Astrocyte of the spinal cord (primary cell): Measurements from ENCODE around the gene APOA1.
A peak's percentile ranks its signal among the peaks of the same experiment; 100 is the strongest.

Experiments used
- DNase-seq: peaks from one replicate; pipeline ENCODE4 v3.0.0; 2011; ENCODE audit warnings: low read depth, low spot score
- H3K4me3 ChIP-seq: 2 replicates; pipeline ENCODE4 v1.5.1; 2011; ENCODE audit warnings: low read depth, mild to moderate bottlenecking, low read length, moderate library complexity
- CTCF ChIP-seq: IDR thresholded peaks from 2 replicates; pipeline ENCODE4 v1.5.1; 2012; ENCODE audit warnings: low read depth, mild to moderate bottlenecking, low read length, inconsistent platforms
- in situ Hi-C: cut with HindIII; loops from 2 replicates; pipeline ENCODE4 v1.10.0; 2017; ENCODE audit warnings: low sequenced_read_pairs

The APOA1 gene

GRCh38 chr11:116787786-116788486, 49.5 kb downstream of the APOA1 start, which contains the start of gene ZPR1:
ZPR1 (minus strand) TSS chr11:116788023; CDS start chr11:116787990, 33 bp downstream.
- in situ Hi-C loops: no loop called here
- peak; percentile 72 for DNase-seq
- H3K4me3 ChIP-seq: peak within 1 kb of the TSS; percentile 80
- no peak for TF ChIP-seq CTCF

GRCh38 chr11:116787436-116787785, 50.0 kb downstream of the APOA1 start:
- DNase-seq: no peak
- TF ChIP-seq CTCF: no peak
- in situ Hi-C loops: no loop called here
- H3K4me3 ChIP-seq: peak overlapping the region; percentile 80

GRCh38 chr11:116786966-116787365, 50.5 kb downstream of the APOA1 start:
- no peak for DNase-seq
- in situ Hi-C loops: no loop called here
- no peak for TF ChIP-seq CTCF
- H3K4me3 ChIP-seq: peak overlapping the region; percentile 80

GRCh38 chr11:116786326-116786725, 51.1 kb downstream of the APOA1 start:
- H3K4me3 ChIP-seq: no peak overlapping the region
- TF ChIP-seq CTCF: no peak
- in situ Hi-C loops: no loop called here
- no peak for DNase-seq
